ENCODE results near the gene WIPF1. TPM values are rescaled to one million over a fixed set of nuclear protein-coding genes. Genes with fewer than 3 reads are reported as not detected.

The WIPF1 gene
- total RNA-seq, 1 donor from 2014 or later = 15.0 TPM

- no peak overlapping the region for H3K27ac ChIP-seq (replicated peaks)
- H3K4me3 ChIP-seq = no peak overlapping the region
- H3K27me3 ChIP-seq (ENCODE audit: low read depth) = peaks cover 12% of the 10 kb centered on the region
- intact Hi-C loops (cut with micrococcal nuclease) = no loop called here
- H3K36me3 ChIP-seq = no peaks in the 10 kb centered on the region
- H3K4me1 ChIP-seq = no peaks in the 10 kb centered on the region
- no peak for TF ChIP-seq CTCF (IDR thresholded peaks at IDR 0.05; ENCODE audit: borderline replicate concordance)
- H3K9me3 ChIP-seq (replicated peaks) = peaks cover 2% of the 10 kb centered on the region
- DNase-seq = no peak
These were observed 80.9 kb downstream of the WIPF1 start for GRCh38 chr2:174516501-174517378.

GRCh38 chr2:174512345-174512744 is 85.3 kb downstream of the WIPF1 start:
- no peaks in the 10 kb centered on the region for H3K36me3 ChIP-seq
- peaks cover 34% of the 10 kb centered on the region for H3K9me3 ChIP-seq (replicated peaks)
- intact Hi-C loops (cut with micrococcal nuclease) = no loop called here
- H3K27ac ChIP-seq (replicated peaks) = no peak overlapping the region
- H3K27me3 ChIP-seq (ENCODE audit: low read depth) = no peaks in the 10 kb centered on the region
- DNase-seq = no peak
- H3K4me1 ChIP-seq = no peaks in the 10 kb centered on the region
- no peak overlapping the region for H3K4me3 ChIP-seq
- no peak for TF ChIP-seq CTCF (IDR thresholded peaks at IDR 0.05; ENCODE audit: borderline replicate concordance)

GRCh38 chr2:174511580-174512260 is 85.9 kb downstream of the WIPF1 start:
- Histone ChIP-seq H3K4me3 (no peak overlapping the region), H3K36me3 (no peaks in the 10 kb centered on the region), H3K27ac (replicated peaks) (no peak overlapping the region), H3K4me1 (no peaks in the 10 kb centered on the region), H3K27me3 (ENCODE audit: low read depth) (no peaks in the 10 kb centered on the region), H3K9me3 (replicated peaks) (peaks cover 34% of the 10 kb centered on the region)
- no peak for TF ChIP-seq CTCF (IDR thresholded peaks at IDR 0.05; ENCODE audit: borderline replicate concordance)
- intact Hi-C loops (cut with micrococcal nuclease) = no loop called here
- DNase-seq = no peak

GRCh38 chr2:174510583-174511189 is 86.9 kb downstream of the WIPF1 start:
- Histone ChIP-seq H3K4me1 (no peaks in the 10 kb centered on the region), H3K9me3 (replicated peaks) (peaks cover 34% of the 10 kb centered on the region), H3K4me3 (no peak overlapping the region), H3K36me3 (no peaks in the 10 kb centered on the region), H3K27ac (replicated peaks) (no peak overlapping the region), H3K27me3 (ENCODE audit: low read depth) (no peaks in the 10 kb centered on the region)
- DNase-seq = no peak
- TF ChIP-seq CTCF (IDR thresholded peaks at IDR 0.05; ENCODE audit: borderline replicate concordance) = no peak
- intact Hi-C loops (cut with micrococcal nuclease) = no loop called here

Other genes with a start within 250 kb of the WIPF1 start
- gene SCRN3, start 202.1 kb downstream of the WIPF1 start, total RNA-seq = 47.6 TPM
- gene GPR155, start 110.8 kb downstream of the WIPF1 start, total RNA-seq = 16.3 TPM
- 0.33 TPM for gene CHRNA1, start 166.7 kb upstream of the WIPF1 start, total RNA-seq

Data from left ventricle myocardium inferior (tissue), 1 donor.